K562 (cell line): ENCODE data around the gene KLHL12. TPM values are rescaled to one million over a fixed set of nuclear protein-coding genes. Genes with fewer than 3 reads are reported as not detected.

ENCODE experiments used
- CEBPB ChIP-seq: fragments of 450-650 bp; IDR thresholded peaks from 2 replicates; pipeline ENCODE4 v1.6.1; 2016; ENCODE audit warnings: missing genetic modification characterization, missing compliant biosample characterization
- DIDO1 ChIP-seq: fragments of 450-650 bp; IDR thresholded peaks from 2 replicates; pipeline ENCODE4 v1.6.1; 2016; ENCODE audit warnings: low read depth, missing biosample characterization, missing genetic modification characterization
- EP300 ChIP-seq: IDR thresholded peaks from 2 replicates; pipeline ENCODE4 v1.6.1; 2012; ENCODE audit warnings: low read length, improper control_type of control experiment
- FOXK2 ChIP-seq, 2 experiments: fragments of 450-650 bp; IDR thresholded peaks in 1 of 2; conservative IDR thresholded peaks in 1 of 2; 2 replicates each; pipeline ENCODE4 v1.6.1; 2016; ENCODE audit warnings: low read depth in 2 of 2, mild to moderate bottlenecking in 1 of 2
- LCOR ChIP-seq: sonication (generic); formaldehyde crosslinking; IDR thresholded peaks from 2 replicates; pipeline ENCODE4 v1.8.0; 2022; ENCODE audit warnings: mild to moderate bottlenecking, missing genetic modification reagents
- MAFF ChIP-seq: IDR thresholded peaks from 2 replicates; pipeline ENCODE4 v1.6.1; 2012; ENCODE audit warnings: low read length, improper control_type of control experiment
- NEUROD1 ChIP-seq: fragments of 150-350 bp; IDR thresholded peaks from 2 replicates; pipeline ENCODE4 v1.6.1; 2014; ENCODE audit warnings: borderline replicate concordance, low read length, low read depth; ENCODE audit not compliant: partially characterized antibody
- NR3C1 ChIP-seq: sonication (generic); formaldehyde crosslinking; IDR thresholded peaks from 2 replicates; pipeline ENCODE4 v1.8.1; 2022; ENCODE audit warnings: missing genetic modification reagents
- PTRF ChIP-seq: fragments of 450-650 bp; IDR thresholded peaks from 2 replicates; pipeline ENCODE4 v1.6.1; 2016; ENCODE audit warnings: mild to moderate bottlenecking, missing genetic modification characterization, missing compliant biosample characterization
- RHOXF2B ChIP-seq: fragments of 250-450 bp; sonication (Bioruptor Pico); conservative IDR thresholded peaks from 2 replicates; pipeline ENCODE4 v1.5.1; 2021
- RNF2 ChIP-seq: sonication (generic); IDR thresholded peaks from 2 replicates; pipeline ENCODE4 v1.6.1; 2016
- TCF3 ChIP-seq: sonication (generic); formaldehyde crosslinking; IDR thresholded peaks from 2 replicates; pipeline ENCODE4 v1.4.0; 2020; ENCODE audit warnings: mild to moderate bottlenecking, missing genetic modification reagents
- ZNF75A ChIP-seq: fragments of 450-650 bp; formaldehyde crosslinking; IDR thresholded peaks from 2 replicates; pipeline ENCODE4 v1.4.0; 2020; ENCODE audit warnings: mild to moderate bottlenecking
- polyA plus RNA-seq, 8 experiments: library from polyadenylated mRNA; depleted of rRNA in 4 of 8; stranded (reverse) in 5 of 8; unstranded in 3 of 8; fragments of >200 nt; fragmentation: Nextera tagmentation in 2 of 8; fragmentation: Illumina TruSeq in 1 of 8; extraction: Ambion mirVana in 2 of 8; extraction: Trizol in 1 of 8; gene quantifications; 2 replicates each; pipeline versions ENCODE4 v1.2.1 to v1.2.3, GENCODE V29; 2011 to 2014; ENCODE audit warnings: inconsistent platforms in 1 of 8, missing spikeins in 1 of 8
- total RNA-seq, 7 experiments: library from RNA; depleted of rRNA in 6 of 7; stranded (reverse); fragments of >200 nt in 6 of 7; fragmentation: Illumina TruSeq in 2 of 7; extraction: Trizol in 2 of 7; gene quantifications; 2 replicates each; pipeline versions ENCODE4 v1.2.1 to v1.2.3, GENCODE V29; 2011 to 2021; ENCODE audit warnings: low replicate concordance in 1 of 7
- TF ChIP-seq, protein P1 (sequence below): sonication (generic); formaldehyde crosslinking; IDR thresholded peaks from 2 replicates; pipeline ENCODE4 v1.8.0; 2023; ENCODE audit warnings: mild to moderate bottlenecking, missing genetic modification reagents
- TF ChIP-seq, protein P2 (sequence below), 3 experiments: fragments of 200-800 bp in 1 of 3; fragments of 250-450 bp in 1 of 3; fragments of 450-650 bp in 1 of 3; sonication (Bioruptor Pico) in 1 of 3; sonication (Bioruptor generic) in 1 of 3; formaldehyde crosslinking in 1 of 3; IDR thresholded peaks; 2 replicates each; pipeline versions ENCODE4 v1.6.1 to v1.8.0; 2016 to 2022; ENCODE audit warnings: mild to moderate bottlenecking in 2 of 3, missing genetic modification characterization in 2 of 3, missing compliant biosample characterization in 1 of 3, moderate library complexity in 1 of 3
- TF ChIP-seq, protein P3 (sequence below): fragments of 200-800 bp; sonication (Bioruptor generic); IDR thresholded peaks from 2 replicates; pipeline ENCODE4 v1.6.1; 2017; ENCODE audit warnings: missing genetic modification characterization, missing compliant biosample characterization
- TF ChIP-seq, protein P4 (sequence below): fragments of 250-450 bp; sonication (Bioruptor Pico); IDR thresholded peaks from 2 replicates; pipeline ENCODE4 v1.4.0; 2020

KLHL12 gene
- total and polyA plus RNA-seq, 9 of the 15 experiments (the other 6 are each of a cell fraction or from before 2014, with no cell fraction given) = 23.1 to 85.1 (median 35.0) TPM

DNA sequence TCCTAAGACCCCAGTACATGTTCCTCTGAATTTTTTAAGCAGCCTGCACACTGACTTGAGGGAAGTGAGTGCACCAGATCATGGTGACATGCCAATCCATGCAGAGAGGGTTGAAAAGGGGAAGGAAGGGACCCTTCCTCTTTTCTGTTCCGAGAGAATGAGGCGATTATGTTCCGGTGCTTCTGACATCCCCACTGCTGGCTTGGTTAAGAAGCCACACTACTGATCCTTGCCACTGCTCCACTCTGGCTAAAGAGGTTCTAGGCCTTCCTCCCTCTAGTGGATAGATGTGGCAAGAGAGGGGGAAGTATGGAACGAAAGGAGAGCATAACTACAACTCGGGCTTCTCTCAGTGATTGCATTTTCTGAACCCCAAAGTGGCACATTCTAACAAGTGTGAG, 41.9 kb upstream of the KLHL12 start (continued):
- TF ChIP-seq, protein P1, sequence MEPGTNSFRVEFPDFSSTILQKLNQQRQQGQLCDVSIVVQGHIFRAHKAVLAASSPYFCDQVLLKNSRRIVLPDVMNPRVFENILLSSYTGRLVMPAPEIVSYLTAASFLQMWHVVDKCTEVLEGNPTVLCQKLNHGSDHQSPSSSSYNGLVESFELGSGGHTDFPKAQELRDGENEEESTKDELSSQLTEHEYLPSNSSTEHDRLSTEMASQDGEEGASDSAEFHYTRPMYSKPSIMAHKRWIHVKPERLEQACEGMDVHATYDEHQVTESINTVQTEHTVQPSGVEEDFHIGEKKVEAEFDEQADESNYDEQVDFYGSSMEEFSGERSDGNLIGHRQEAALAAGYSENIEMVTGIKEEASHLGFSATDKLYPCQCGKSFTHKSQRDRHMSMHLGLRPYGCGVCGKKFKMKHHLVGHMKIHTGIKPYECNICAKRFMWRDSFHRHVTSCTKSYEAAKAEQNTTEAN (CRISPR knock-in tag) = no peak
- TF ChIP-seq EP300 = peak; percentile 41; the same call in 1 of the 2 replicates
- TF ChIP-seq NEUROD1 = no peak
- TF ChIP-seq, protein P2, sequence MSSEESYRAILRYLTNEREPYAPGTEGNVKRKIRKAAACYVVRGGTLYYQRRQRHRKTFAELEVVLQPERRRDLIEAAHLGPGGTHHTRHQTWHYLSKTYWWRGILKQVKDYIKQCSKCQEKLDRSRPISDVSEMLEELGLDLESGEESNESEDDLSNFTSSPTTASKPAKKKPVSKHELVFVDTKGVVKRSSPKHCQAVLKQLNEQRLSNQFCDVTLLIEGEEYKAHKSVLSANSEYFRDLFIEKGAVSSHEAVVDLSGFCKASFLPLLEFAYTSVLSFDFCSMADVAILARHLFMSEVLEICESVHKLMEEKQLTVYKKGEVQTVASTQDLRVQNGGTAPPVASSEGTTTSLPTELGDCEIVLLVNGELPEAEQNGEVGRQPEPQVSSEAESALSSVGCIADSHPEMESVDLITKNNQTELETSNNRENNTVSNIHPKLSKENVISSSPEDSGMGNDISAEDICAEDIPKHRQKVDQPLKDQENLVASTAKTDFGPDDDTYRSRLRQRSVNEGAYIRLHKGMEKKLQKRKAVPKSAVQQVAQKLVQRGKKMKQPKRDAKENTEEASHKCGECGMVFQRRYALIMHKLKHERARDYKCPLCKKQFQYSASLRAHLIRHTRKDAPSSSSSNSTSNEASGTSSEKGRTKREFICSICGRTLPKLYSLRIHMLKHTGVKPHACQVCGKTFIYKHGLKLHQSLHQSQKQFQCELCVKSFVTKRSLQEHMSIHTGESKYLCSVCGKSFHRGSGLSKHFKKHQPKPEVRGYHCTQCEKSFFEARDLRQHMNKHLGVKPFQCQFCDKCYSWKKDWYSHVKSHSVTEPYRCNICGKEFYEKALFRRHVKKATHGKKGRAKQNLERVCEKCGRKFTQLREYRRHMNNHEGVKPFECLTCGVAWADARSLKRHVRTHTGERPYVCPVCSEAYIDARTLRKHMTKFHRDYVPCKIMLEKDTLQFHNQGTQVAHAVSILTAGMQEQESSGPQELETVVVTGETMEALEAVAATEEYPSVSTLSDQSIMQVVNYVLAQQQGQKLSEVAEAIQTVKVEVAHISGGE (CRISPR knock-in tag; IDR thresholded peaks at IDR 0.05) = no peak
- no peak for TF ChIP-seq CEBPB (tag)
- no peak for TF ChIP-seq FOXK2 (conservative IDR thresholded peaks at IDR 0.05 in 1 of 2, IDR thresholded peaks at IDR 0.05 in 1 of 2; ENCODE audit: low read depth in 2 of 2)
- TF ChIP-seq MAFF = no peak; the same call in 1 of the 2 replicates
- TF ChIP-seq TCF3 (CRISPR knock-in tag) = no peak
- TF ChIP-seq RNF2 = 0 out of 2 replicates have a peak, but pooled peaks have one; percentile 41
- TF ChIP-seq ZNF75A (CRISPR knock-in tag) = 0 out of 2 replicates have a peak, but pooled peaks have one; percentile 20
- no peak for TF ChIP-seq PTRF
- TF ChIP-seq, protein P3, sequence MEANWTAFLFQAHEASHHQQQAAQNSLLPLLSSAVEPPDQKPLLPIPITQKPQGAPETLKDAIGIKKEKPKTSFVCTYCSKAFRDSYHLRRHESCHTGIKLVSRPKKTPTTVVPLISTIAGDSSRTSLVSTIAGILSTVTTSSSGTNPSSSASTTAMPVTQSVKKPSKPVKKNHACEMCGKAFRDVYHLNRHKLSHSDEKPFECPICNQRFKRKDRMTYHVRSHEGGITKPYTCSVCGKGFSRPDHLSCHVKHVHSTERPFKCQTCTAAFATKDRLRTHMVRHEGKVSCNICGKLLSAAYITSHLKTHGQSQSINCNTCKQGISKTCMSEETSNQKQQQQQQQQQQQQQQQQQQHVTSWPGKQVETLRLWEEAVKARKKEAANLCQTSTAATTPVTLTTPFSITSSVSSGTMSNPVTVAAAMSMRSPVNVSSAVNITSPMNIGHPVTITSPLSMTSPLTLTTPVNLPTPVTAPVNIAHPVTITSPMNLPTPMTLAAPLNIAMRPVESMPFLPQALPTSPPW = peak; percentile 39; the same call in 1 of the 2 replicates
- no peak for TF ChIP-seq DIDO1 (tag)
- TF ChIP-seq, protein P4, sequence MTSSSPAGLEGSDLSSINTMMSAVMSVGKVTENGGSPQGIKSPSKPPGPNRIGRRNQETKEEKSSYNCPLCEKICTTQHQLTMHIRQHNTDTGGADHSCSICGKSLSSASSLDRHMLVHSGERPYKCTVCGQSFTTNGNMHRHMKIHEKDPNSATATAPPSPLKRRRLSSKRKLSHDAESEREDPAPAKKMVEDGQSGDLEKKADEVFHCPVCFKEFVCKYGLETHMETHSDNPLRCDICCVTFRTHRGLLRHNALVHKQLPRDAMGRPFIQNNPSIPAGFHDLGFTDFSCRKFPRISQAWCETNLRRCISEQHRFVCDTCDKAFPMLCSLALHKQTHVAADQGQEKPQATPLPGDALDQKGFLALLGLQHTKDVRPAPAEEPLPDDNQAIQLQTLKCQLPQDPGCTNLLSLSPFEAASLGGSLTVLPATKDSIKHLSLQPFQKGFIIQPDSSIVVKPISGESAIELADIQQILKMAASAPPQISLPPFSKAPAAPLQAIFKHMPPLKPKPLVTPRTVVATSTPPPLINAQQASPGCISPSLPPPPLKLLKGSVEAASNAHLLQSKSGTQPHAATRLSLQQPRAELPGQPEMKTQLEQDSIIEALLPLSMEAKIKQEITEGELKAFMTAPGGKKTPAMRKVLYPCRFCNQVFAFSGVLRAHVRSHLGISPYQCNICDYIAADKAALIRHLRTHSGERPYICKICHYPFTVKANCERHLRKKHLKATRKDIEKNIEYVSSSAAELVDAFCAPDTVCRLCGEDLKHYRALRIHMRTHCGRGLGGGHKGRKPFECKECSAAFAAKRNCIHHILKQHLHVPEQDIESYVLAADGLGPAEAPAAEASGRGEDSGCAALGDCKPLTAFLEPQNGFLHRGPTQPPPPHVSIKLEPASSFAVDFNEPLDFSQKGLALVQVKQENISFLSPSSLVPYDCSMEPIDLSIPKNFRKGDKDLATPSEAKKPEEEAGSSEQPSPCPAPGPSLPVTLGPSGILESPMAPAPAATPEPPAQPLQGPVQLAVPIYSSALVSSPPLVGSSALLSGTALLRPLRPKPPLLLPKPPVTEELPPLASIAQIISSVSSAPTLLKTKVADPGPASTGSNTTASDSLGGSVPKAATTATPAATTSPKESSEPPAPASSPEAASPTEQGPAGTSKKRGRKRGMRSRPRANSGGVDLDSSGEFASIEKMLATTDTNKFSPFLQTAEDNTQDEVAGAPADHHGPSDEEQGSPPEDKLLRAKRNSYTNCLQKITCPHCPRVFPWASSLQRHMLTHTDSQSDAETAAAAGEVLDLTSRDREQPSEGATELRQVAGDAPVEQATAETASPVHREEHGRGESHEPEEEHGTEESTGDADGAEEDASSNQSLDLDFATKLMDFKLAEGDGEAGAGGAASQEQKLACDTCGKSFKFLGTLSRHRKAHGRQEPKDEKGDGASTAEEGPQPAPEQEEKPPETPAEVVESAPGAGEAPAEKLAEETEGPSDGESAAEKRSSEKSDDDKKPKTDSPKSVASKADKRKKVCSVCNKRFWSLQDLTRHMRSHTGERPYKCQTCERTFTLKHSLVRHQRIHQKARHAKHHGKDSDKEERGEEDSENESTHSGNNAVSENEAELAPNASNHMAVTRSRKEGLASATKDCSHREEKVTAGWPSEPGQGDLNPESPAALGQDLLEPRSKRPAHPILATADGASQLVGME (CRISPR knock-in tag) = no peak
- TF ChIP-seq NR3C1 = no peak
- TF ChIP-seq LCOR (CRISPR knock-in tag) = no peak
- TF ChIP-seq RHOXF2B (CRISPR knock-in tag) = no peak
